ENCODE data around the gene SEMA7A.

- no peak for TF ChIP-seq REST (IDR thresholded peaks at IDR 0.05; ENCODE audit: low read depth)
- no peak for TF ChIP-seq EP300 (IDR thresholded peaks at IDR 0.05; ENCODE audit: borderline replicate concordance)
- no peak for TF ChIP-seq MAX (IDR thresholded peaks at IDR 0.05)
- TF ChIP-seq YY1 (IDR thresholded peaks at IDR 0.05; ENCODE audit: low read depth): no peak
- TF ChIP-seq FOXM1 (IDR thresholded peaks at IDR 0.05; ENCODE audit: borderline replicate concordance, low read depth): no peak
- TF ChIP-seq CEBPB (IDR thresholded peaks at IDR 0.05): no peak
- TF ChIP-seq TCF12 (IDR thresholded peaks at IDR 0.05; ENCODE audit: low read depth): no peak
- no peak for TF ChIP-seq RAD21 (IDR thresholded peaks at IDR 0.05; ENCODE audit: low read depth)
- no peak for TF ChIP-seq TAF1 (IDR thresholded peaks at IDR 0.05; ENCODE audit: low read depth)
- no peak for TF ChIP-seq EGR1 (IDR thresholded peaks at IDR 0.05)
- no peak for TF ChIP-seq NFIC (IDR thresholded peaks at IDR 0.05)
- TF ChIP-seq ZBTB7A (IDR thresholded peaks at IDR 0.05; ENCODE audit: low read depth): no peak
- TF ChIP-seq CREB1 (IDR thresholded peaks at IDR 0.05; ENCODE audit: low read depth): no peak
- TF ChIP-seq USF1 (IDR thresholded peaks at IDR 0.05): no peak
These were observed 7.6 kb upstream of the SEMA7A start for GRCh38 chr15:74441248-74441941.

Measured in Ishikawa (cell line).